HEK293 (cell line): ENCODE results near the gene ATP5F1A.

Source experiments
- CTCF ChIA-PET: fragments of 350-600 bp; formaldehyde crosslinking; extraction: SDS; loops from one replicate; lab custom pipeline; 2021; ENCODE audit warnings: antibody characterized with exemption; lab: Yijun Ruan, JAX
- POLR2A ChIA-PET: fragments of 300-600 bp; formaldehyde crosslinking; extraction: SDS; loops from one replicate; lab custom pipeline; 2020; ENCODE audit warnings: antibody characterized with exemption, inconsistent platforms; lab: Yijun Ruan, JAX
- H3K27ac ChIP-seq: fragments of 200-500 bp; sonication (Bioruptor generic); 2 replicates; pipeline ENCODE4 v1.5.1; 2014; ENCODE audit warnings: low read depth, low read length, control low read depth, inconsistent platforms; ENCODE audit errors: extremely low read depth
- H3K36me3 ChIP-seq, 2 experiments: fragments of 200-500 bp in 1 of 2; sonication (Bioruptor generic) in 1 of 2; 1 replicate in 1 of 2; 2 replicates in 1 of 2; pipeline ENCODE4 v1.5.1; 2014 to 2017; ENCODE audit warnings: inconsistent platforms in 2 of 2, low read length in 2 of 2; ENCODE audit not compliant: control insufficient read depth in 2 of 2, insufficient read depth in 1 of 2
- H3K4me1 ChIP-seq: fragments of 200-500 bp; sonication (Bioruptor generic); 2 replicates; pipeline ENCODE4 v1.5.1; 2014; ENCODE audit warnings: mild to moderate bottlenecking, low read length, inconsistent platforms; ENCODE audit not compliant: control insufficient read depth, insufficient read depth
- H3K4me3 ChIP-seq: 2 replicates; pipeline ENCODE4 v1.5.1; 2011; ENCODE audit warnings: low read depth, mild to moderate bottlenecking, control low read depth, low read length, moderate library complexity
- H3K9me3 ChIP-seq: fragments of 200-500 bp; sonication (Bioruptor generic); 2 replicates; pipeline ENCODE4 v1.5.1; 2014; ENCODE audit warnings: low read depth, low read length, inconsistent platforms; ENCODE audit not compliant: control insufficient read depth, insufficient read depth
- AEBP2 ChIP-seq: fragments of 450-650 bp; formaldehyde crosslinking; IDR thresholded peaks from 2 replicates; pipeline ENCODE4 v1.5.1; 2016; ENCODE audit warnings: missing biosample characterization, missing genetic modification characterization, borderline replicate concordance
- BCL11B ChIP-seq: fragments of 450-650 bp; formaldehyde crosslinking; IDR thresholded peaks from 2 replicates; pipeline ENCODE4 v1.5.1; 2016; ENCODE audit warnings: low read depth, missing biosample characterization, missing genetic modification characterization
- GLI2 ChIP-seq: fragments of 450-650 bp; formaldehyde crosslinking; IDR thresholded peaks from 2 replicates; pipeline ENCODE4; 2017; ENCODE audit warnings: missing biosample characterization, missing genetic modification characterization, low read depth, borderline replicate concordance
- GLI4 ChIP-seq: fragments of 450-650 bp; formaldehyde crosslinking; IDR thresholded peaks from 2 replicates; pipeline ENCODE4 v1.5.1; 2016; ENCODE audit warnings: missing biosample characterization, missing genetic modification characterization
- GLIS1 ChIP-seq: fragments of 450-650 bp; formaldehyde crosslinking; IDR thresholded peaks from 2 replicates; pipeline ENCODE4 v1.5.1; 2016; ENCODE audit warnings: missing biosample characterization, missing genetic modification characterization
- KLF8 ChIP-seq: fragments of 450-650 bp; formaldehyde crosslinking; IDR thresholded peaks from 2 replicates; pipeline ENCODE4 v1.5.1; 2016; ENCODE audit warnings: missing biosample characterization, missing genetic modification characterization
- ZBTB48 ChIP-seq: fragments of 450-650 bp; formaldehyde crosslinking; IDR thresholded peaks from 2 replicates; pipeline ENCODE4 v1.5.1; 2016; ENCODE audit warnings: missing biosample characterization, missing genetic modification characterization
- ZEB2 ChIP-seq: fragments of 450-650 bp; formaldehyde crosslinking; IDR thresholded peaks from 2 replicates; pipeline ENCODE4 v1.5.1; 2016; ENCODE audit warnings: missing biosample characterization, missing genetic modification characterization
- ZFP37 ChIP-seq: fragments of 450-650 bp; formaldehyde crosslinking; IDR thresholded peaks from 2 replicates; pipeline ENCODE4 v1.5.1; 2016; ENCODE audit warnings: missing biosample characterization, missing genetic modification characterization
- ZNF214 ChIP-seq: fragments of 450-650 bp; formaldehyde crosslinking; IDR thresholded peaks from 2 replicates; pipeline ENCODE4 v1.5.1; 2017; ENCODE audit warnings: missing biosample characterization, mild to moderate bottlenecking, missing genetic modification characterization, borderline replicate concordance
- ZNF274 ChIP-seq, 2 experiments: fragments of 200-500 bp in 1 of 2; fragments of 450-650 bp in 1 of 2; sonication (Bioruptor generic) in 1 of 2; formaldehyde crosslinking in 1 of 2; IDR thresholded peaks; 2 replicates each; pipeline versions ENCODE4 v1.5.1 to v1.6.1; 2014 to 2016; ENCODE audit warnings: borderline replicate concordance in 1 of 2, inconsistent platforms in 1 of 2, low read length in 1 of 2, missing biosample characterization in 1 of 2, missing genetic modification characterization in 1 of 2
- ZNF391 ChIP-seq: fragments of 450-650 bp; formaldehyde crosslinking; IDR thresholded peaks from 2 replicates; pipeline ENCODE4 v1.5.1; 2016; ENCODE audit warnings: low read depth, missing biosample characterization, missing genetic modification characterization, borderline replicate concordance
- ZNF571 ChIP-seq: fragments of 450-650 bp; formaldehyde crosslinking; IDR thresholded peaks from 2 replicates; pipeline ENCODE4 v1.5.0; 2017; ENCODE audit warnings: missing biosample characterization, missing genetic modification characterization
- ZNF624 ChIP-seq: fragments of 450-650 bp; formaldehyde crosslinking; IDR thresholded peaks from 2 replicates; pipeline ENCODE4 v1.5.1; 2017; ENCODE audit warnings: missing biosample characterization, missing genetic modification characterization
- ZNF626 ChIP-seq: fragments of 450-650 bp; sonication (Bioruptor Pico); formaldehyde crosslinking; IDR thresholded peaks from 2 replicates; pipeline ENCODE4 v1.5.1; 2018; ENCODE audit warnings: missing biosample characterization, missing genetic modification characterization, inconsistent platforms
- ZNF830 ChIP-seq: fragments of 450-650 bp; IDR thresholded peaks from 2 replicates; pipeline ENCODE4 v1.5.0; 2018; ENCODE audit warnings: missing biosample characterization, missing genetic modification characterization, low read depth, mild to moderate bottlenecking, moderate library complexity
- ZSCAN18 ChIP-seq: fragments of 450-650 bp; formaldehyde crosslinking; IDR thresholded peaks from 2 replicates; pipeline ENCODE4 v1.5.1; 2016; ENCODE audit warnings: missing biosample characterization, missing genetic modification characterization
- TF ChIP-seq, protein P1 (sequence below): fragments of 450-650 bp; formaldehyde crosslinking; IDR thresholded peaks from 2 replicates; pipeline ENCODE4 v1.5.1; 2016; ENCODE audit warnings: missing biosample characterization, missing genetic modification characterization

ATP5F1A gene

DNA sequence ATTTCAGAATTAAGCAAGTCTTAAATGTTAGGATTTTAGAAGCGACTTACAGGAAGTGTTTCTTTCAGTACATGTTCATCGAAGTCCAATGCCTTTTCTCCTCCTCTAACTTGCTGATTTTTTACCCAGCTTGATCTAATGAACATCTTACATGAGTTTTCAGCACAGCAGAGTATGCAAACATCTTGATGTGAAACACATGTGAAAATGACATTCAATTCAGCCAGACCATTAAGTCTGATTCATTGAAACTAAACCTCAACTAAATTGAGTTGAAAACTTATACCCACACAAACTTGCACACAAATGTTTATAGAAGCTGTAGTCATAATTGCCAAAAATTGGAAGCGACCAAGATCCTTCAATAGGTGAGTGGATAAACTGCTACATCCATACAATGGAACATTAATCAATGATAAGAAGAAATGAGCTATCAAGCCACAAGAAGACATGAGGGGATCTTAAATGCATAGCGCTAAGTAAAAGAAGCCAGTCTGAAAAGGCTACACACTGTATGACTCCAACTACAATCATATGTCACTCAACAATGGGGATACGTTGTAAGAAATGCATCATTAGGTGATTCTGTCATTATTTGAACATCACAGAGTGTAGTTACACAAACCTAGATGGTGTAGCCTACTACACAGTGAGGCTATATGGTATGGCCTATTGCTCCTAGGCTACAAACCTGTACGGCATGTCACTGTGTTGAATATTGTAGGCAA is 44.6 kb downstream of the ATP5F1A start:
- Histone ChIP-seq H3K27ac (no peak overlapping the region), H3K4me1 (no peaks in the 10 kb centered on the region), H3K4me3 (no peak overlapping the region), H3K9me3 (no peaks in the 10 kb centered on the region), H3K36me3 (no peaks in the 10 kb centered on the region)
- TF ChIP-seq ZNF626 (no peak), ZEB2 (tag by site-specific recombination) (no peak), ZBTB48 (no peak), GLI4 (tag by site-specific recombination) (no peak), BCL11B (no peak), GLI2 (tag by site-specific recombination) (no peak), ZSCAN18 (no peak)
- ChIA-PET CTCF (interaction anchor here (0.5 to 1.5 kb wide), 4 partner anchors 14 to 1378 kb away, joined by 3 to 4 read pairs (median 4); no protein-coding TSS in a partner anchor), POLR2A (no interaction called here)

DNA sequence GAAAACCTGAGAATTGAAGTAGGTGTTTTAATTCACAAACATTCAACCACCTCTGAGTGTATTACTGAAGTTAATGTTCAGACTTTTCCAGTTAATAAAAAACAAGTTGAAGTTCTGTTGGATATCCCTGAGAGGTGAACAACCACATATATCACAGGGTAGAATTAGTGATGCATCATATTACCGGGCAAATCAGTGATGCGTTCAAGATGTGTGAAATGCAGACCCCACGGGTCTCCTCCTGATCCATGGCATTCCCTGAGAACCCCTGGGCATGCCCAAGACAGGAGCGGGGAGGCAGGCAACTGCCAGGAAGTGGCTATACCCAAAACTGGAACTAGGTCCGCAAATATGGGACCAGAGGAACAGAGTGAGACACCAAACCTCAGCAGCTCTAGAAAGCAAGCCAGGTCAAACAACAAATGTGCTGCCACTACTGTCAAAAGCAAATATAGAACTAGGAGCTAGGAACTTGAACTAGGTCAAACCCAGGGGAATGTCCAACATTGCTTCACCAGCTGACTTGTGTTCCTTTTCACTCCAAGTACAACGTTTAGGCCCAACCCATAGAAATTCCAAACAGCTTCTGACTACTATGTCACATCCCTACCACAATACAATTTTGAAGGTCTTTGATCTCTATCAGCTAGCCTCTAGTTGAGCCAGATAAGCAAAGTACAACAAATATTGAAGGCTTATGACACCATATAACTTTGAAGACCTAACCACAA is 46.2 kb downstream of the ATP5F1A start:
- no peak for TF ChIP-seq ZNF624 (tag by site-specific recombination)
- no peak for TF ChIP-seq ZNF214 (tag by site-specific recombination)
- TF ChIP-seq ZNF391 (tag by site-specific recombination), result no peak
- TF ChIP-seq AEBP2 (tag by site-specific recombination), result no peak
- no peak for TF ChIP-seq GLI2 (tag by site-specific recombination)
- TF ChIP-seq ZNF274 (IDR thresholded peaks at IDR 0.05; ENCODE audit: low read length), result no peak
- TF ChIP-seq ZNF274 (tag by site-specific recombination; IDR thresholded peaks at IDR 0.05; ENCODE audit: borderline replicate concordance), result no peak
- no peak for TF ChIP-seq ZNF830 (tag by site-specific recombination)
- TF ChIP-seq ZNF571, result no peak
- TF ChIP-seq GLIS1 (tag by site-specific recombination), result no peak
- TF ChIP-seq ZFP37 (tag by site-specific recombination), result no peak
- TF ChIP-seq, protein P1, sequence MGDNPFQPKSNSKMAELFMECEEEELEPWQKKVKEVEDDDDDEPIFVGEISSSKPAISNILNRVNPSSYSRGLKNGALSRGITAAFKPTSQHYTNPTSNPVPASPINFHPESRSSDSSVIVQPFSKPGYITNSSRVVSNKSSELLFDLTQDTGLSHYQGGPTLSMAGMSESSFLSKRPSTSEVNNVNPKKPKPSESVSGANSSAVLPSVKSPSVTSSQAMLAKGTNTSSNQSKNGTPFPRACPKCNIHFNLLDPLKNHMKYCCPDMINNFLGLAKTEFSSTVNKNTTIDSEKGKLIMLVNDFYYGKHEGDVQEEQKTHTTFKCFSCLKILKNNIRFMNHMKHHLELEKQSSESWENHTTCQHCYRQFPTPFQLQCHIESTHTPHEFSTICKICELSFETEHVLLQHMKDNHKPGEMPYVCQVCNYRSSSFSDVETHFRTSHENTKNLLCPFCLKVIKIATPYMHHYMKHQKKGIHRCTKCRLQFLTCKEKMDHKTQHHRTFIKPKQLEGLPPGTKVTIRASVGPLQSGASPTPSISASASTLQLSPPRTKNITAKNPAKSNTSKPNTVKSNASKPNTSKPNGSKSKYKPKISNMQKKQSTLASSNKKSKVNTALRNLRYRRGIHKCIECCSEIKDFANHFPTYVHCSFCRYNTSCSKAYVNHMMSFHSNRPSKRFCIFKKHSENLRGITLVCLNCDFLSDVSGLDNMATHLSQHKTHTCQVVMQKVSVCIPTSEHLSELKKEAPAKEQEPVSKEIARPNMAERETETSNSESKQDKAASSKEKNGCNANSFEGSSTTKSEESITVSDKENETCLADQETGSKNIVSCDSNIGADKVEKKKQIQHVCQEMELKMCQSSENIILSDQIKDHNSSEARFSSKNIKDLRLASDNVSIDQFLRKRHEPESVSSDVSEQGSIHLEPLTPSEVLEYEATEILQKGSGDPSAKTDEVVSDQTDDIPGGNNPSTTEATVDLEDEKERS (tag by site-specific recombination), result no peak
- TF ChIP-seq KLF8 (tag by site-specific recombination), result no peak
- no peak overlapping the region for H3K27ac ChIP-seq
- H3K4me3 ChIP-seq, result no peak overlapping the region
- ChIA-PET CTCF (interaction anchor here (0.7 to 0.9 kb wide), 2 partner anchors 22 to 58 kb away, joined by 3 read pairs; no protein-coding TSS in a partner anchor), POLR2A (no interaction called here)
- H3K9me3 ChIP-seq, result no peaks in the 10 kb centered on the region
- no peaks in the 10 kb centered on the region for H3K4me1 ChIP-seq
- no peaks in the 10 kb centered on the region for H3K36me3 ChIP-seq
